Neural crest cell (in vitro differentiated cells): Measurements from ENCODE around the gene PTGR2. TPM values are rescaled to one million over a fixed set of nuclear protein-coding genes. Genes with fewer than 3 reads are reported as not detected.

Experiments used
- DNase-seq: peaks from one replicate; pipeline ENCODE4 v3.0.0; 2021; ENCODE audit warnings: low read depth, mixed read lengths, low spot score
- H3K27ac Mint-ChIP-seq: one replicate; pipeline ENCODE4 v1.8.0; 2021; ENCODE audit warnings: mild to moderate bottlenecking, mixed read lengths; ENCODE audit not compliant: unreplicated experiment
- H3K27me3 Mint-ChIP-seq: 2 replicates; pipeline ENCODE4 v1.8.0; 2021; ENCODE audit warnings: low read depth, mild to moderate bottlenecking, mixed read lengths
- H3K36me3 Mint-ChIP-seq: 2 replicates; pipeline ENCODE4 v1.8.0; 2021; ENCODE audit warnings: low read depth, mild to moderate bottlenecking, mixed read lengths
- H3K4me1 Mint-ChIP-seq: 2 replicates; pipeline ENCODE4 v1.8.0; 2021; ENCODE audit warnings: mixed read lengths
- H3K4me3 Mint-ChIP-seq: one replicate; pipeline ENCODE4 v1.8.0; 2021; ENCODE audit warnings: mild to moderate bottlenecking, mixed read lengths
- H3K9me3 Mint-ChIP-seq: 2 replicates; pipeline ENCODE4 v1.8.0; 2021; ENCODE audit warnings: mixed read lengths
- CTCF ChIP-seq: fragments of 200-600 bp; sonication (generic); conservative IDR thresholded peaks from 2 replicates; pipeline ENCODE4 v1.5.0; 2021; ENCODE audit warnings: antibody characterized with exemption, mild to moderate bottlenecking
- total RNA-seq: library from RNA; stranded (reverse); gene quantifications from 2 replicates; pipeline ENCODE4 v1.2.1, GENCODE V29; 2021

Gene PTGR2
- total RNA-seq, 1 donor from 2014 or later = 6.0 TPM

- no peaks in the 10 kb centered on the region for H3K27me3 Mint-ChIP-seq
- DNase-seq = no peak
- H3K4me1 Mint-ChIP-seq = peaks cover 18% of the 10 kb centered on the region
- no peaks in the 10 kb centered on the region for H3K9me3 Mint-ChIP-seq
- no peaks in the 10 kb centered on the region for H3K36me3 Mint-ChIP-seq
- no peak for TF ChIP-seq CTCF
- no peak overlapping the region for H3K4me3 Mint-ChIP-seq
- H3K27ac Mint-ChIP-seq = no peak overlapping the region
These were observed 34.5 kb upstream of the PTGR2 start for GRCh38 chr14:73817020-73817655.

- no peak overlapping the region for H3K27ac Mint-ChIP-seq
- H3K36me3 Mint-ChIP-seq = no peaks in the 10 kb centered on the region
- no peaks in the 10 kb centered on the region for H3K9me3 Mint-ChIP-seq
- no peak for DNase-seq
- H3K4me1 Mint-ChIP-seq = peaks cover 22% of the 10 kb centered on the region
- TF ChIP-seq CTCF = no peak
- H3K27me3 Mint-ChIP-seq = no peaks in the 10 kb centered on the region
- no peak overlapping the region for H3K4me3 Mint-ChIP-seq
These were observed 32.8 kb upstream of the PTGR2 start for GRCh38 chr14:73818821-73819220.

- no peak for DNase-seq
- Mint-ChIP-seq H3K4me3 (no peak overlapping the region), H3K27me3 (no peaks in the 10 kb centered on the region), H3K4me1 (peaks cover 25% of the 10 kb centered on the region), H3K9me3 (no peaks in the 10 kb centered on the region), H3K27ac (no peak overlapping the region), H3K36me3 (no peaks in the 10 kb centered on the region)
- TF ChIP-seq CTCF = no peak
These were observed 31.0 kb upstream of the PTGR2 start for GRCh38 chr14:73820631-73821030.

- Mint-ChIP-seq H3K4me1 (peaks cover 16% of the 10 kb centered on the region), H3K9me3 (no peaks in the 10 kb centered on the region), H3K27me3 (no peaks in the 10 kb centered on the region), H3K27ac (no peak overlapping the region), H3K36me3 (no peaks in the 10 kb centered on the region), H3K4me3 (no peak overlapping the region)
- no peak for DNase-seq
- no peak for TF ChIP-seq CTCF
These were observed 28.2 kb upstream of the PTGR2 start for GRCh38 chr14:73823339-73823885.

- H3K27me3 Mint-ChIP-seq = no peaks in the 10 kb centered on the region
- TF ChIP-seq CTCF = no peak
- DNase-seq = no peak
- no peak overlapping the region for H3K27ac Mint-ChIP-seq
- no peak overlapping the region for H3K4me3 Mint-ChIP-seq
- peaks cover 12% of the 10 kb centered on the region for H3K4me1 Mint-ChIP-seq
- H3K9me3 Mint-ChIP-seq = no peaks in the 10 kb centered on the region
- H3K36me3 Mint-ChIP-seq = no peaks in the 10 kb centered on the region
These were observed 27.5 kb upstream of the PTGR2 start for GRCh38 chr14:73824127-73824526.
